HG03139 (cell line): Measurements from ENCODE around the gene ARHGAP45.

Source experiments
- ATAC-seq: cut with Tn5 transposase; IDR thresholded peaks from one replicate; pipeline ENCODE4 v1.9.1; 2021; ENCODE audit not compliant: unreplicated experiment

ARHGAP45 gene

DNA sequence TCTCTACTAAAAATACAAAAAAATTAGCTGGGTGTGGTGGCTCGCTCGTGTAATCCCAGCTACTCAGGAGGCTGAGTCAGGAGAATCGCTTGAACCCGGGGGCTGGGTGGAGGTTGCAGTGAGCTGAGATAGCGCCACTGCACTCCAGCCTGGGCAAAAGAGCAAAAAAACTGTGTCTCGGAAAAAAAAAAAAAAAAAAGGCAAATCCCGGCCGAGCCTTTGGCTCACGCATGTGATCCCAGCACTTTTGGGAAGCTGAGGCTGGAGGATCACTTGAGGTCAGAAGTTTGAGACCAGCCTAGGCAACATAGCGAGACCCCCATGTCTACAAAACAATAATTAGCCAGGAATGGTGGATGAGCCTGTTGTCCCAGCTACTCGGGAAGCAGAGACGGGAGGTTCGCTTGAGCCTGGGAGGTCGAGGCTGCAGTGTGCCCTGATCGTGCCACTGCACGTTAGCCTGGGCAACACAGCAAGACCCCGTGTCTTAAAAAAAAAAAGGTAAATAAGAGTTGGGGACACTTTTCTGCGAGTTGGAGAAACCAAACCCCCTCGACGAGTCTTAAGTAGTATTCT, 36.3 kb downstream of the ARHGAP45 start:
- ATAC-seq = no peak

DNA sequence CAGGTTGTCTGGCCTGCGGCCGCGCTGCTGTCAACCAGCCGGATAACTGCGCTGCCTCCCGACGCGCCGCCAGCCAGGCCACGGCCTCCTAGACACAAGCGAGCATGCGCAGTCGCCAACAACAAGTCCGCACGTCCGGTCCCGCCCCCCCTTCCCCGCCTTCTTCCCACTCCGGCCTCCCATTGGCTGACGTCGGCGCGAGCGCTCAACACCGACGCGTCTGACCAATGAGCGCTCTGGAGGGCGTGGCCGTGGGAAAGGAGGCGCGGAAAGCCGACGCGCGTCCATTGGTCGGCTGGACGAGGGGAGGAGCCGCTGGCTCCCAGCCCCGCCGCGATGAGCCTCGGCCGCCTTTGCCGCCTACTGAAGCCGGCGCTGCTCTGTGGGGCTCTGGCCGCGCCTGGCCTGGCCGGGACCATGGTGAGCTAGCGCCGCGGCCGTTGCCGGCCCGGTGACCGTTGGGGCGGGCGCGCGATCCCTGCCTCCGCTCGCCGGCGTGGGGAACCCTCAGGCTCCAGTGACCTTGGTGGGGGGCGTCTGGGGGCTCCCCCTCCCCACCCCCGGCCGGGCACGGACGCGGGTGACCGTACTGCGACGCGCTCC, 36.8 kb downstream of the ARHGAP45 start, which contains the start of gene GPX4:
Gene GPX4 (plus strand): TSS at position 287 of the 603 bp plus-strand sequence. CDS start 50 bp downstream, at position 337.
- ATAC-seq = peak; percentile 57

DNA sequence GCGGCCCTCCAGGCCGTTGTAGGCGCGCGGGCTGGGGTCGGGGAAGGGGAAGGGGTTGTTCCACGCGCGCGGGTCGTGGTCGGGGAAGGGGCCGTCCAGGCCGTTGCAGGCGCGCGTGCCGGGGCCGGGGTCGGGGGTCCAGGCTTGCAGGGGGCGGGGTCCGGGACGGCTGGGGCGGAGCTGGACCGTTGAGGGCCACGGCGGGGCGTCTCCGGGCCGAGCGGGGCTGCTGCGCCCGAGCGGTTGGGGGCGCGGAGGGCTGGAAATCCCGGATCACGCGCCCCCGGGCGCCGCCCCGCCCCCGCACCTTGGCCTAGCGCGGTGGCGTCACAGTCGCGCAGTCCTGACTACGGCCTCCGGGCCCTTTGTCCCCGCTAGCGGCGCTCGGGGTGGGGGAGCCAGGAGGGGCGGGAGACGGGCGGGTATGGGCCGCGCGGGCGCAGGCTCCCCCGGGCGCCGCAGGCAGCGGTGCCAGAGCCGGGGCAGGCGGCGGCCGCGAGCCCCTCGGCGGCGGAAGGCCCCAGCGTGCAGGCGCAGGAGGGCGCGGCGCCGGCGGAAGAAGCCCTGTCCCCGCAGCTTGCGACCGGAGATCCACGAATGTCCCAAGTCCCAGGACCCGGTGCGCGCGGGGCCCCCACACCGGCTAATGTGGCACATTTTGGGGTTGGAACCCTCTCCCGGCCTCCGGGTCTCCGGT, 37.5 kb downstream of the ARHGAP45 start:
- ATAC-seq = peak; percentile 30

DNA sequence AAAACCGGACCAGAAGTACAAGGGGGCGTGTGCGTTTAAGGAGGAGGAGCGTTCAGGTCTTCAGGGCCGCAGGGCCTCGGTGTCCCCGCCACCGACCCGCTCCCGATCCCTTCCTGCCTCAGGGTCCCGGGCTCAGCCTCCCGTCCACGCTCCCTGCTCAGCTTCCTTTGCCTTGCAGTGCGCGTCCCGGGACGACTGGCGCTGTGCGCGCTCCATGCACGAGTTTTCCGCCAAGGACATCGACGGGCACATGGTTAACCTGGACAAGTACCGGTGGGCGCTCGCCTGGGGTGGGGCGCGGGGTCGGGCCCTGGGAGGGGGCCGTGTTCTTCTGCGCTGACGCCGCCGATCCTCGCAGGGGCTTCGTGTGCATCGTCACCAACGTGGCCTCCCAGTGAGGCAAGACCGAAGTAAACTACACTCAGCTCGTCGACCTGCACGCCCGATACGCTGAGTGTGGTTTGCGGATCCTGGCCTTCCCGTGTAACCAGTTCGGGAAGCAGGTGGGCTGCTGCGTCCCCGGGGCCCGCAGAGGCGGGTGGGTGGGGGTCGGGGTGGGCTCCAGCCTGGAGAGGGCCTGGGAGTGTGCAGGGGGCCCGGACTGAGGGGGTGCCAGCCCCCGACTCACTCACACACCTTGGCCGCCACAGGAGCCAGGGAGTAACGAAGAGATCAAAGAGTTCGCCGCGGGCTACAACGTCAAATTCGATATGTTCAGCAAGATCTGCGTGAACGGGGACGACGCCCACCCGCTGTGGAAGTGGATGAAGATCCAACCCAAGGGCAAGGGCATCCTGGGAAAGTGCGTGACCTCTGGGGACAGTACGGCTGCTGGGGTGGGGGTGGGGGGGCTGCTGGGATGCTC, 38.3 kb downstream of the ARHGAP45 start:
- ATAC-seq = no peak

DNA sequence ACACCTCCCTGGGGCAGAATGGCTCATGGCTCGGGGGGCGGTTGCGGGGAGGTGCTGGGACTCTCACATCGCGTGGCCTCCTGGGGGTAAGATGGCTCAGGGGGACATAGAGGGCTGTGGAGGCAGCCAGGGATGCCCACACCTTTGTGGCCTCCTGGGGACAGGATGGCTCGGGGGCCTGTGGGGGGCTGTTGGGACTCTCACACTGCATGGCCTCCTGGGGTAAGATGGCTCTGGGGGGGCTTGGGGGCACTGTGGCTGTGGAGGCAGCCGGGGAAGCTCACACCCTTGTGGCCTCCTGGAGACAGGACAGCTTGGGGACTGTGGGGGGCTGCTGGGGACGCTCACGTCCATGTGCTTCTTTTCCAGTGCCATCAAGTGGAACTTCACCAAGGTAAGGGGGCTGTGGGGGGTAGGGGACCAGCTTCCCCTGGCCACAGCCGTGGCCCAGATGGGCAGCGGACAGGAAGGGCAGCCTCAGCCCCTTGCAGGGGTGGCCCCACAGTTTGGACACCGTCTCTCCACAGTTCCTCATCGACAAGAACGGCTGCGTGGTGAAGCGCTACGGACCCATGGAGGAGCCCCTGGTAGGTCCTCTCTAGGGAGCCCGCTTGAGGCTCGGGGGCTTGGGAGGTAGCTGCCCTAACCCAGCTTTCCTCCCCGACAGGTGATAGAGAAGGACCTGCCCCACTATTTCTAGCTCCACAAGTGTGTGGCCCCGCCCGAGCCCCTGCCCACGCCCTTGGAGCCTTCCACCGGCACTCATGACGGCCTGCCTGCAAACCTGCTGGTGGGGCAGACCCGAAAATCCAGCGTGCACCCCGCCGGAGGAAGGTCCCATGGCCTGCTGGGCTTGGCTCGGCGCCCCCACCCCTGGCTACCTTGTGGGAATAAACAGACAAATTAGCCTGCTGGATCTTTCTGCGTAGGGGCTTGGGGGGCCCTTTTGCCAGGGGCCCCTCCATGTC, 39.2 kb downstream of the ARHGAP45 start:
- ATAC-seq = no peak

DNA sequence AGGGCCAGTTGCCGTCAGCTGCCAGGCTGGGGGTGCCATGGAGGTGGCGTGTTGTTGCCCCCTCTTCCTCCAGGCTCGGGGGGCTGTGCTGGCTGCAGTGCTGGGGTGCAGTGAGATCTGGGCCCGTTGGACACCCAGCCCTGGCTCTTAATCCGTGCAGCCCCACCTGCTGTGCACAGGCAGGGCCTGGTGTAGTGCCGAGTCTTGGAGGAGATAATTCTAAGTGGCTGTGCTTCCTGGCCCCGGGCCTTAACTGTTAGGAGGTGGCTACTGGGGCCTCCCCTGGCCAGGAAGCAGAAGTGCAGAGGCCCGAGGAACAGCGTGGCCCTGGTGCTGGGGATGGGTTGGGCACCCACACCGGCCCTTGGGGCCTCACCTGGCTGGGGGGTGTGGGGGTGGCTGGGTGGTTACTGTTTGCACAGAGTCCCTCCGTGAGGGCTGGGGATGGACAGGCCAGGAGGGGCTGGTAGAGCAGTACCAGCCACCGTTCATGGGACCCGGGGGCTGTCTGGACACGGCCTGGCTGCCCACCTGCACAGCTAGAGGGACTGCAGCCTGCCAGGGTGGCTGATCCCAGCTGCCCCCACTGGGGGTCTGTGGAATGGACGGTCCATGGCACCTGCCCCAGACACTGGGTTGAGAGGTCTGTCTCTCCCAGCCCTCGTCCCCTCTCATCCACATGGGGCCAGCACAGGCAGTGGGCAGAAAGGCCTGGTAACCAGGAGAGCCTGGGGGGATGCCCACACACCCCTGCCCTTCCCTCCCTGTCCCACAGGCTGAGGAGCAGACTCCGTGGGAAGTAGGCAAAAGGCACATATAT, 40.1 kb downstream of the ARHGAP45 start:
- ATAC-seq = no peak

DNA sequence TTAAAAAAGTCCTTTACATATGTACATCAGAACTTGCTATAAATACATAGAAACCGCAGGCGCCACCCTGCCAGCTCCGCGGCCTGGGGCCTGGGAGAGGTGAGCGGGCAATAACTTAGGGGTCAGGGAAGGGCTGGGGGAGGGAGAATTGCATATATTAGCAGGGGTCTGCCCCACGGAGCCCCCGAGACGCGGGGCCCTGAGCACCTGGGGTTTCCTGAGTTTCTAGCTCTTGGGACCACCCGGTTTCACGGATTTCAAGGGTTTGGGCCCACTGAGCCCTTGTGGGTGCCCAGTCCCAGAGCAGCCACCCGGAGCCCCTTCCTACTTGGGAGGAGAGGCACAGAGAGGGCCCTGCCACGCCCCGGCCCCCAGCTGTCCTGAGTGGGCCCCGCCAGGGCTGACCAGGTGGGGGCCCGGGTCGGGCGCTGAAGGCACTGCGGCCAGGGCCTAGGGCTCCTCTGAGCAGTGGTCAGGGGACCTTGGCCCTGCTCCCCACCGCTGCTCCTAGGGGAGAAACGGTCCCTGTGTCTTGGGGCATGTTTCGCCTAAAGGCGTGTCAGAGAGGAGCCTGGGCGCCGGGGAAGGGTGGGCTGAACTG, 40.8 kb downstream of the ARHGAP45 start:
- ATAC-seq = no peak

DNA sequence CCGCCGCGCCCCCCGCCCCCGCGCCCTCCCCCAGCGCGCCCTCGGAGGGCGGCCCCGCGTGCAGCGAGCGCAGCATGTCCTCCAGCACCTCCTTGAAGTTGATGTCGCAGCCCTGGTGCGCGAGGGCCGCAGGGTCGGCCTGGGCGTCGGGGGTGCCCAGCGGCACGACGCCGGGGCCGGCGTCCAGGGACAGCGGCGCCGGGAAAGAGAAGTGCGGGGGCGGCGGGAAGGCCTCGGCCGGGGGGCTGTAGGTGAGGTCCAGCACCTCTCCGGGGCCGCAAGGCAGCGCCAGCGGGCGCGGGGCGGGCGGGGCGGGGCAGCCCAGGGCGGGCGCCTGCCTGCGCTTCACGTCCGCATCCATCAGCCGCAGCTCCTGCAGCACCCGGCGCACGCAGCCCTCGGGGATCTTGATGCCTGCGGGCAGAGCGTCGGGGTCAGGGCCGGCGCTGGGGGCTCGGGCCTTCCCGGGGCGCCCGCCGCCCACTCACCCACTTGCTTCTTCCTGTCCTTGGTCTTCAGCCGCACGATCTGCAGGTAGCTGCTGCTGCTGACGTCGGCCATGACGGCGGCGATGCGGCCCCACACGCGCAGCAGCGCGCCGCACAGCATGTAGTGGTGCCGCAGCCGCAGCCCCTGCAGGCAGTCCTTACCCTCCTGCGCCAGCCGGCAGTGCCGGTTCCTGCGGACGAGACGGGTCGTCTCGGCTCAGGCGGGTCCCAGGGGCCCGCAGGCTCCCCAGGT, 41.5 kb downstream of the ARHGAP45 start:
- no peak for ATAC-seq

DNA sequence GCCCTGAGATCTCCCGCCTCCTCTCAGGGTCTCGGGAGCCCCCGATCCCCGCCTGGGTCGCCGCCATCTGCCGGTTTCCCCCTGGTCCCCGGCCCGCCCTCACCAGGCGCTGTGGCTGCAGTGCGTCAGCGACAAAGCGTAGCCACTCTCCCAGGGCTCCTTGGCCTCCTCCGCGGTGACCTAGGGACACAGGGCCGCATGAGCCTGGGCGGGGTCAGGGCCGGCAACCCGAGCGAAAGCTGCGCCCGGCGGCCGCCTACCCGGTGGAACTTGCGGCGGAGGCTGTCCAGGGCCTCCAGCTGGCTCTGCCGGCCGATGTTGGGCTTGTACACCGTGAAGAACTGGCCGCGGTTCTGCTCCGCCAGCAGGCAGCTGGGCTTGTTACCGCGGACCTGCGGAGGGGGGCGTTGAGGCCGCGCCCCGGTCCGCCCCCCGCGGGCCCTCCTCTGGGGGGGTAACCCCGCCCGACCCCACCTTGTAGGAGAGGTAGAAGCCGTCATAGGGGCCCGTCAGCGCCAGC, 42.1 kb downstream of the ARHGAP45 start:
- no peak for ATAC-seq

DNA sequence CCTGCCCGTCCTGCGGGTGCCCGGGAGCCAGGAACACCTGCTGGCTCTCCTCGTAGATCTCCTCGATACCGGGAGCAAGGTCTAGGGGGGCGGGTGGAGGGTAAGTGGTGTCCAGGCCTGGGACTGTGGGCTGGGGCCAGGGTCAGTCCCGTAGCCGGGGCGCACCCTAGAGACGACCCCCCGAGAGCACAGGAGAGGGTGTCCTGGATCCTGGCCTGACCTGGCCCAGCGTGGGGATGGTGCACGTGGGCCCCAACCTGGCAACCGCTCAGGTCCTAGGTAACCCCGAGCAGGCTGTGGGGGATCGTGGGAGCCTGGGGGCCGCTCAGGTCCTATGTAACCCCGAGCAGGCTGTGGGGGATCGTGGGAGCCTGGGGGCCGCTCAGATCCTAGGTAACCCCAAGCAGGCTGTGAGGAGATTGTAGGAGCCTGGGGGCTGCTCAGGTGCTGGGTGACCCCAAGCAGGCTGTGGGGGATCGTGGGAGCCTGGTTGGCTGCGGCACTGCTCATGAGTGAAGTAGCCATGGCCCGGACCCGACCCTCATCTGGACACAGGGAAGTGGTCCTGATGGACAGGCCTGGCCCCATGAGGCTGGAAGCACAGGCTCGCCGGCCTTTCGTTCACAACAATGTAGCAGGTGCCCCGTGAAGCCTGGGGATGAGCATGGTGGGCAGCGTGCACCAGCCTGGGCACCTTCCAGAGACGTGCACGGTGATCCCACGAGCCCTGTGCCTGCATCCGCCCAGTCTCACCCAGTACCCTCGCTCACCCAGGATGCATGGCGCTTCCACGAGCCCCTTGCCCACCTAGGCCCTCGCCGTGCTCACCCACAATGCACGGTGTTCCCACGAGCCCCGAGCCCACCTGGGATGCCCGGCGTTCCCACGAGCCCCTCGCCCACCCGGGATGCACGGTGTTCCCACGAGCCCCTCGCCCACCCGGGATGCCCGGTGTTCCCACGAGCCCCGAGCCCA, 43.0 kb downstream of the ARHGAP45 start:
- ATAC-seq = no peak

DNA sequence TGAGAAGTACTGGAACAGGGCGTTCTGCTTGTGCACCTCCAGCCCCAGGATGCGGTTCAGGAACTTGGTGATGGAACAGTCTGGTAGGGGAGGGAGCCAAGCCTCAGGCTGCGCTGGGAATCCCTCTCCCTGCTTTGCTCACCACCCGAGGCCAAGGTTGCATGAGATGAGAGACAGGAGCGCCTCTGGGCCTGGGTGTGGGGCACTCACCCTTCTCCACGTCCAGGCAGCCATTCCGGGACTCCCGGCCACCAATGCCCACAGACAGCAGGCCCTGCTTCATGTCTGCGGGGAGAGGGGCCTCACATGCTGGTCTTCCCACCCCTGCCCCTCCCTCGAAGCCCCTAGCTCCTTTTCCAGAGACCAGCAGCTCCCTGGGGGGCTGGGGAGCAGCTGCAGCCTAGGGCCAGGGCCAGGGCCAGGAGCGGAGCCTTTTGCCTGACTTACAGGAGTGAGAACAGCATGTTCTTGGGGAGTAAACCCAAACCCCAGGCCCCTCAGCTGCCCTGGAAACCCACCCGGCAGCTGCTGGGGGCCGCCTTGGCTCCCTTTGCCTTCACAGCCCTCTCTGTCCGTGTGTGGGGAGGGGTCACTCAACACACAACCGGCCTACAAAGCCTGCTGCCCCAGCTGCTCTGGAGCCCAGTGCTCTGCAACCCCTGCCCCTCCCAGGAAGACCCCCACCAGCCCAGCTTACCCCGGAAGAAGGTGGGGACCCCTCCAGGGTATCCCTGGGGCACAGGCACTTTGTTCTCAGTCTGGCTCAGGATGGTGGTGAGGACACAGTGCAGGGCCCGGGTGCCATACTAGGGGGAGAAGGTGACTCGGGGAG, 44.1 kb downstream of the ARHGAP45 start:
- ATAC-seq = no peak

DNA sequence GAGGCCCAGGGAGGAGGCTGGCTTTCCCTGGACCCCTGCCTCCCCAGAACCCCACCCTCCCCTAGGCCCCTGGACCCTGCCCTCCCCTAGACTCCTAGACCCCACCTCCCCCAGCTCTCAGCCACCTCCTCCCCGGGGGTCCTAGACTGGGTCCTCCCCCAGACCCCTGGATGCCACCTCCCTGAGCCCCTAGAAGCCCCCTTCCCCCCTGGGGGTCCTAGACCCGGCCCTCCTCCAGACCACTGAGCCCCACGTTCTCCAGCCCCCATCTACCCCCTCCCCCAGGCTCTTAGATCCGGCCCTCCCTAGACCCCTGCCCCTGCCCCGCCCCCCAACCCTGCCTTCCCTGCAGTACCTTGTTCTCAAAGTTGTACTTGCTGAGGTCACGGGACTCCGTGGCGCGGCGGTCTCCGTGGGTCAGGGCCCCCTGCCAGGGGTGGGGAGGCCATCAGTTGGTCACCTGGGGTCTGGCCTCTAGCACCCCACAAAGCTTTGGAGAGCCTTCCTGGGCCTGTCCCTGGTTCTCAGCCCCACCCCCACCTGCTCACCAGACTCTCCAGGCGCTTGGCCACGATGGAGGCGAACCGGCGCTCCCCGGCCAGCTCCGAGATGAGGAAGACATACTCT, 44.8 kb downstream of the ARHGAP45 start:
- ATAC-seq = no peak

DNA sequence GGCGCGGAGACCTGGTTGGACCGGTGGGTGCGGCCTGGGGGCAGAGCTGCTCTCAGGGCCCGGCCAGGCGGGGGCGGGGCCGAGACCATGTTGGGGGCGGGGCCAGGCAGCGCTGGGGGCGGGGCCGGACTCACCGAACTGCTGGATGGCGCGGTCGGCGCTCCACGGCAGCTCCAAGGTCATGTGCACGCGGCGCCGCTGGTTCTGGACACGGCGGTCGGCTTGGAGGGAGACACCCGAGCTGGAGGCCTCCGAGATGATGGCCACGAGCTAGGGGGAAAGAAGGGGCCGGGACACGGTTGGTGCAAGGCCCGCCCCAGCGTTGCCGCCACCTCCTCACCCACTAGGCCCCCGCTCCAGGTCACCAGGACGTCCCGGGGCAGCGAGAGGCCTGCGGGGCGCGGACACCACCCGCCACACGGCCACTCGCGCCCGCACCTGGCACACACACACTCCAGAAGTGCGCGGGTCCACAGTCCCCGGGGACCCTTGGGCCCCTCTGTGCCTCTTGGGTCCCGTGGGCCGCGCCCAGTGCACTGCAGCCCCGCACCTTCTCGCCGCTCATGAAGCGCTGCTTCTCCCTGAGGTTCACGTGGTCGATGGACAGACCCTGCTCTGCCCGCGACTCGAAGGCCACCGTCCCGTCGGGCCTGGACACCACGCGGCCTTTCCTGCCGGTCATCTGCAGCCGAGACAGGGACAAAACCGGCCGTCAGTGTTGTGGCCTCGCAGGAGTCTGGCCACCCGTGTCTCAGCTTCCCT, 45.5 kb downstream of the ARHGAP45 start:
- no peak for ATAC-seq

DNA sequence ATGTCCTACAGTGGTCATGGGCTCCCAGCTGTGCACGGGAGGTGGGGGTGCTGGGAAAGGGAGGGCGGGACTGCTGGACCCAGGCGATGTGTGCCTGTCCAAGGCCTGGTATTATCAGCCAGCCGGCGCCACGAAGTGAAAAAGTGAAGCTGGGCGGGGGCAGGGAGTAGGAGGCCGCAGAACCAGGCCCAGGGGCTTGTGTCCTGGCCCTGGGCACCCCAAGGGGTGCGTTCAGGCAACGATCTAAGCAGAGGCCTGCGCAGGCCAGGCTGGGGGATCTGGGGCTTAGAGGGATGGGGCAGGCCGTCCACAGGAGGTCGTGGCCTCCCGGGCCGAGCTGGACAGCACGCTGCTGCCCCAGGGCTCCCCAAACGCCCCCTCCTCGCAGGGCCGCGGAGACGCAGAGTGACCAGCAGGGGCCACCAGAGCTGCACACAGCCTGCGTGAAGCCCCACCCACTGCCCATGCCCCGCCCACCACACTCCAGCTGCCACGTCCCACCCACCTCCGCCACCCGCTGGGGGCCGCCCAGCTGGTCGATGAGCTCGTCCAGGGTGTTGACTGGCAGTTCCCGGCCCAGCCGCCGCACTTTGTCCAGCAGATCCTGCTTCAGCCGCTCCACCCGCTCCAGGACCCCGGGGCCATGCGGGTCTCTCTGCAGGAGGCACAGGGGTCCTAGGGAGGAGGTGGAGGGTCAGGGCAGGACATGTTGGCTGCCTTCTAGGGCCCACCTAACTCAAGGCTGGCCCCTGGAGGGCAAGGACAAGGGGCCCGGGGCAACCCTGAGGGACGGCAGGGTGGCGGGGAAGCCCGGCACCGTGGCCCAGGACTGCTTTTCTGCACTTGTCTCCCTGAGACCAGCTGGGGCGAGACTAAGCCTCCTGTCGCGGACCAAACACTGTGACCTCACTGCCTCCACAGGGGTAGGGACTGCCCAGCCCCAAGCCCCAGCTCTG, 46.3 kb downstream of the ARHGAP45 start:
- no peak for ATAC-seq
